HG03457 (cell line): Measurements from ENCODE around the gene PLXNA1.

Source experiments
- ATAC-seq: cut with Tn5 transposase; IDR thresholded peaks from one replicate; pipeline ENCODE4 v1.9.1; 2021; ENCODE audit warnings: moderate number of reproducible peaks; ENCODE audit not compliant: unreplicated experiment

Gene PLXNA1

DNA sequence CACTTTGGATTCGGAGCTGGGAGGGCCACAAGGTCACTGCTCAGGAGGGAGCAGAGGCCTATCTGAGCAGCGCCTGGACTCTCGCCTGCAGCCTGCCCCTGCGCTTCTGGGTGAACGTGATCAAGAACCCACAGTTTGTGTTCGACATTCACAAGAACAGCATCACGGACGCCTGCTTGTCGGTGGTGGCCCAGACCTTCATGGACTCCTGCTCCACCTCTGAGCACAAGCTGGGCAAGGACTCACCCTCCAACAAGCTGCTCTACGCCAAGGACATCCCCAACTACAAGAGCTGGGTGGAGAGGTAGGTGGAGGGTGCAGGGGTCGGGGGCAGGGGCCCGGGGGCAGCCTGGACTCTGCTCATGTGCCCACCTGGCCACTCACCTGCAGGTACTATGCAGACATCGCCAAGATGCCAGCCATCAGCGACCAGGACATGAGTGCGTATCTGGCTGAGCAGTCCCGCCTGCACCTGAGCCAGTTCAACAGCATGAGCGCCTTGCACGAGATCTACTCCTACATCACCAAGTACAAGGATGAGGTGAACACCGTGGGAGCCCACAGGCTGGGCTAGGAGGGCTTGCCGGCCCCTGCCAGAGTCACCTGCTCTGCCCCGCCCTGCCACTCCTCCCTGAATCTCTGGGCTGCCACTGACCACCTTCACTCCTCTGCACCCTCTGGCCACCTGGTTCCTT is 49.5 kb downstream of the PLXNA1 start:
- no peak for ATAC-seq
